ENCODE data around the gene SCGB1D1. TPM values are rescaled to one million over a fixed set of nuclear protein-coding genes. Genes with fewer than 3 reads are reported as not detected.

The SCGB1D1 gene
- total RNA-seq, 1 donor = not detected

DNA sequence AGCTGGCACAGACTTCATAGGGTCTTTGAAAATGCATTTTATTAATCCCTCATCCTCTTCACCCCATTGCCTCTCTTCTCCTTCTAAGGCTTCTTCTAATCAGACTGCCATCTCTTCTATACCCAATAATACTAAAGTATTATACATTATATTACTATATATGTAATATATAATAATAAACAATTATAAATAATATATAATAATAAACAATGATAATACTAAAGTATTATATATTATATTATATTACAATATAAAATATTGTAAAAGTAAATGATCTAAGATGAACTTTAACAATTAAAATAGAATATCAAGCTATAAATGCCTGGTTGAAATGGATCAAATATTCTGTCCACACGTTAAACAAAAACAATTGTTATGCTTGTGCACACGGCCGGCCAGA is 31.5 kb downstream of the SCGB1D1 start:
- no peak for DNase-seq (ENCODE audit: low read depth in 2 of 3, low spot score in 2 of 3)

DNA sequence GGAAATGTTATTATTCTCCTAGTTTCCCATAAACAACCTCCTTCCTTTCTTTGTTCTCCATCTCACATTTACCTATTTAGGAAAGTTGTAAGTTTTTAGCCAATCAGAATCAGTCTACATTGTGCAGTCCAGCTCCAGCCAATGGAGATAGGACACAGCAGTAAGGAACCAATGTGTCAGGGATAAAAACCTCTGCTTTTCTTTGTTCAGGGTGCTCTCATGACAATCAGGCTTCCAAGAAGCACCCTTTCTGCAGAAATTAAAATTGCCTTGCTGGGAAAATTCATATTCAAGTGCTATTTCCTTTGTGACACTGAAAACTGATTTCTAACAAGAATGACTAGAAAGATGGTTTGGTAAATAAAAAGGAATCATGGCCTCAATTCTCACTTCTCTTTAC is 33.1 kb downstream of the SCGB1D1 start:
- peak in 1 of 3 donors; percentile 15 for DNase-seq (ENCODE audit: low read depth in 2 of 3, low spot score in 2 of 3)

DNA sequence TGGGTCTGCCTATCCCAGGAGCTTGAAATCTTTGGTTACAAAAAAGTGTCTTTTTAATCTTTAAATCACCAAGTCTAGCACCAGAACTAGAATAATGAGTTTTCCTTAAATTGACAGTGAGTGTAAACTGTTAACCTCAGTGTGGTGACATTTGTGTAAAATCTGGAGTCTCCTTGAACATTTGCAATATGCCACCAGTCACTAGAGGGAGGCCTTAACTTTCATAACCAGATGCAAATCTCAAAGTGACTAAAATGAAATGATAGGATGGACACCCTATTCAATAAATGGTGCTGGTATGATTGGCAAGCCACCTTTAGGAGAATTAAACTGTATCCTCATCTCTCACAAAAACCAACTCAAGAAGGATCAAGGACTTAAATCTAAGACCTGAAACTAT is 43.7 kb downstream of the SCGB1D1 start:
- DNase-seq (ENCODE audit: low read depth in 2 of 3, low spot score in 2 of 3) = peak in 1 of 3 donors; percentile 25

DNA sequence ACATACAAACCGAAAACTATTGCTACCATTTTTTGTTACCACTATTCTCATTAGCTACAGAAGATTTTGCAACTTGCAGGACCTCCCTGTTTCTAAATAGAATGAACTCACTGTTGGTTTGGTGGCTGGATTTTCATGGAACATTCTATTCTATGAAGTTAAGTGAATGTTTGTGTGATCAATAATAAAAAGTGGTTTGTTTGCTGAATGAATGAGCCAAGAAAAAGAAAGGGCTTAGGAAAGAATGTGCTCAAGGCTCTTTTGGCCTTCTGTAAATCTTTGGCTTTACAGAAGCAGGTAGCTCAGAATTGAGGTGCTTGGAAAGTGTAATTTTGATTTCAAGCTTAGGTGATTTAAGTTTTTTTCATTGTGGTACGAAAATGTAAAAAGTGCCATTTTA is 46.2 kb downstream of the SCGB1D1 start:
- no peak for DNase-seq (ENCODE audit: low read depth in 2 of 3, low spot score in 2 of 3)

DNA sequence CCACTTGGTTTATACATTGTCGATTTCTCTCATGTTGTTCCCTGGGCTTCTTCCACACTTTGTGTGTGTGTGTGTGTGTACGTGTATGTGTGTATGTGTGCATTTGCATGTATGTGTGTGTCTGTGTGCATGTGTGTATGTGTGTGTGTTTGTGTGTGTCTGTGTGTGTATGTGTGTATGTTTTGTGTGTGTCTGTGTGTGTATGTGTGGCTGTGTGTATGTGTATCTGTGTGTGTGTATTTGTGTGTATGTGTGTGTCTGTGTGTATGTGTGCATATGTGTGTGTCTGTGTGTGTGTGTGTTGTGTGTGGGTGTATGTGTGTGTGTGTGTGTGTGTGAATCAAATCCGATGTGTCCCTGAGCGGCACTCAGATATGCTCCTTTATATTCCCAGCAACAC is 47.5 kb downstream of the SCGB1D1 start:
- DNase-seq (ENCODE audit: low read depth in 2 of 3, low spot score in 2 of 3) = no peak

DNA sequence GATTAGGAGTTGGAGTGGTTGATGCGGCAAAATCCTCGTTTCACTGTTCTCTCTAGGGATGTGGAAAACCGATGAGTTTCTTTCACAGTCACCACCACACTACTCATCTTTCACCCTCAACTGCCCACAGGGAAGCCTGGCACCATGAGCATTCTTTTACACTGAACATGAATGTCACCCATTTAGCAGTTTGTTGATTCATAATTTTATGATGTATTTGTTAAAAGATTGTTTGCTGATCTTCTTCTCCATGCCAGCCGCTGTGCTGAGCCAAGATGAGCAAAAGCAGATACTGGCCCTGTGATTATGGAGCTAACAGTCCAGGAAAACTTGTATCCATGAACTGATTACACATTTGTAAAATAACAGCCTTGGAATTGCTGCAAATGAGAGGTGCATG is 48.1 kb downstream of the SCGB1D1 start:
- no peak for DNase-seq (ENCODE audit: low read depth in 2 of 3, low spot score in 2 of 3)

DNA sequence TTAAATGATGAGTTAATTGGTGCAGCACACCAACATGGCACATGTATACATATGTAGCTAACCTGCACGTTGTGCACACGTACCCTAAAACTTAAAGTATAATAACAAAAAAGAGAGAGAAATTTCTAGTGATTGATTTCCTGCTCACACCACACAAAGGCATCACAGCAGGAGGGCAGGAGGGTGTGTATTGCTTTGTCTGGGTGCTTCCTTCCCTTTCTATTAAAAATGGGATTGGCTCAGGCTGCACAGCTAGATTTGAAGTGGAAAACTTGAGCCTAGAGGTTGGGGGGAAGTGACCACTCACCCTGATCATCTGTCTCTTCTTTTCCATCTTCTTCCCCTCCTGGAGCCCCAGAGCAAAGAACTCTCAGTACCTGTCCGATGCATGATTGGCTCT is 51.1 kb downstream of the SCGB1D1 start:
- DNase-seq (ENCODE audit: low read depth in 2 of 3, low spot score in 2 of 3) = no peak

DNA sequence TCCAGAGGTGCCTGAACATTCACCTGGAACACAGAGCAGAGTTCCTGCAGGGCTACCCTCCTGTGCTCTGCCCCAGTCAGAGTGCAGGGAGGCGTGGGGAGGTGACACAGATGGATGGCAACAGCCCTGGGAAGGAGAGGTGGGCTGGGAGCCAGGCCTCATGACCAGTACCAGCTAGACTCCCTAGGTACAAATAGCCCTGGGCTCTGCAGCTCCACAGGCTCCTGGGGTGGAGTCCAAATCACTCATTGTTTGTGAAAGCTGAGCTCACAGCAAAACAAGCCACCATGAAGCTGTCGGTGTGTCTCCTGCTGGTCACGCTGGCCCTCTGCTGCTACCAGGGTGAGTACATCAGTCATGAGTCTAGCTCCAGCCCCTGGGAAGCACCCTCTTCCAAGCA is 52.0 kb downstream of the SCGB1D1 start, which contains the start of gene SCGB1D2:
TSS of gene SCGB1D2 (plus strand) at position 219 of the 400 bp plus-strand sequence. CDS start at position 288, 69 bp downstream.
- no peak for DNase-seq (ENCODE audit: low read depth in 2 of 3, low spot score in 2 of 3)

Other genes with a start within 250 kb of the SCGB1D1 start
- gene BEST1, start 239.9 kb upstream of the SCGB1D1 start, total RNA-seq = 1.9 TPM
- 500 TPM for gene FTH1, start 222.6 kb upstream of the SCGB1D1 start, total RNA-seq
- gene INCENP, start 66.2 kb upstream of the SCGB1D1 start, total RNA-seq = 27.7 TPM
- not detected for gene SCGB2A1, start 18.5 kb downstream of the SCGB1D1 start, total RNA-seq
- gene SCGB1D2, start 52.0 kb downstream of the SCGB1D1 start, total RNA-seq = not detected
- not detected for gene SCGB2A2, start 79.9 kb downstream of the SCGB1D1 start, total RNA-seq
- not detected for gene SCGB1D4, start 108.9 kb downstream of the SCGB1D1 start, total RNA-seq
- gene ASRGL1, start 147.2 kb downstream of the SCGB1D1 start, total RNA-seq = 16.4 TPM
- not detected for gene SCGB1A1, start 228.8 kb downstream of the SCGB1D1 start, total RNA-seq